ENCODE results near the gene PCDHB9.
"Not testable (repeated sequence)": the region's sequence is repeated elsewhere in the genome, so short reads cannot be mapped to it uniquely, and the experiment has no call there.

Gene PCDHB9

GRCh38 chr5:141180313-141180712 is 6.6 kb upstream of the PCDHB9 start:
- no peaks in the 10 kb centered on the region for H3K9me3 ChIP-seq (ENCODE audit: insufficient read depth, low read depth, low read length)
- no peak overlapping the region for H3K4me3 ChIP-seq (ENCODE audit: low read length, poor library complexity, severe bottlenecking)
- TF ChIP-seq EZH2phosphoT487 (IDR thresholded peaks at IDR 0.05; ENCODE audit: borderline replicate concordance) = no peak
- TF ChIP-seq, protein P1, sequence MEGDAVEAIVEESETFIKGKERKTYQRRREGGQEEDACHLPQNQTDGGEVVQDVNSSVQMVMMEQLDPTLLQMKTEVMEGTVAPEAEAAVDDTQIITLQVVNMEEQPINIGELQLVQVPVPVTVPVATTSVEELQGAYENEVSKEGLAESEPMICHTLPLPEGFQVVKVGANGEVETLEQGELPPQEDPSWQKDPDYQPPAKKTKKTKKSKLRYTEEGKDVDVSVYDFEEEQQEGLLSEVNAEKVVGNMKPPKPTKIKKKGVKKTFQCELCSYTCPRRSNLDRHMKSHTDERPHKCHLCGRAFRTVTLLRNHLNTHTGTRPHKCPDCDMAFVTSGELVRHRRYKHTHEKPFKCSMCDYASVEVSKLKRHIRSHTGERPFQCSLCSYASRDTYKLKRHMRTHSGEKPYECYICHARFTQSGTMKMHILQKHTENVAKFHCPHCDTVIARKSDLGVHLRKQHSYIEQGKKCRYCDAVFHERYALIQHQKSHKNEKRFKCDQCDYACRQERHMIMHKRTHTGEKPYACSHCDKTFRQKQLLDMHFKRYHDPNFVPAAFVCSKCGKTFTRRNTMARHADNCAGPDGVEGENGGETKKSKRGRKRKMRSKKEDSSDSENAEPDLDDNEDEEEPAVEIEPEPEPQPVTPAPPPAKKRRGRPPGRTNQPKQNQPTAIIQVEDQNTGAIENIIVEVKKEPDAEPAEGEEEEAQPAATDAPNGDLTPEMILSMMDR (conservative IDR thresholded peaks at IDR 0.05; ENCODE audit: low read length) = no peak
- no peaks in the 10 kb centered on the region for H4K20me1 ChIP-seq (ENCODE audit: insufficient read depth, low read length, poor library complexity, severe bottlenecking)
- no peaks in the 10 kb centered on the region for H3K27me3 ChIP-seq (ENCODE audit: insufficient read depth, low read length, poor library complexity, severe bottlenecking)
- H3K36me3 ChIP-seq (ENCODE audit: insufficient read depth, low read length) = no peaks in the 10 kb centered on the region
- no peak overlapping the region for H3K9ac ChIP-seq (ENCODE audit: low read depth, low read length, poor library complexity, severe bottlenecking)
- no peak overlapping the region for H2AFZ ChIP-seq (ENCODE audit: low read length)
- H3K4me2 ChIP-seq (ENCODE audit: low read depth, low read length, poor library complexity, severe bottlenecking) = no peak overlapping the region
- H3K9me2 ChIP-seq (replicated peaks; ENCODE audit: low read depth, low read length) = no peaks in the 10 kb centered on the region
- H3K79me2 ChIP-seq (ENCODE audit: insufficient read depth, low read length) = no peaks in the 10 kb centered on the region
- H3F3A ChIP-seq (ENCODE audit: low read depth) = no peaks in the 10 kb centered on the region
- no peaks in the 10 kb centered on the region for H3K4me1 ChIP-seq (ENCODE audit: insufficient read depth, low read length, poor library complexity, severe bottlenecking)

GRCh38 chr5:141182248-141182647 is 4.7 kb upstream of the PCDHB9 start, which contains the start of gene PCDHB16:
TSS of gene PCDHB16 (plus strand) at chr5:141182387. CDS start at chr5:141182560, 173 bp downstream.
- Histone ChIP-seq H3K9ac (ENCODE audit: low read depth, low read length, poor library complexity, severe bottlenecking) (no peak within 1 kb of the TSS), H4K20me1 (ENCODE audit: insufficient read depth, low read length, poor library complexity, severe bottlenecking) (no peaks in the 10 kb centered on the region), H3K4me2 (ENCODE audit: low read depth, low read length, poor library complexity, severe bottlenecking) (no peak within 1 kb of the TSS)

DNA sequence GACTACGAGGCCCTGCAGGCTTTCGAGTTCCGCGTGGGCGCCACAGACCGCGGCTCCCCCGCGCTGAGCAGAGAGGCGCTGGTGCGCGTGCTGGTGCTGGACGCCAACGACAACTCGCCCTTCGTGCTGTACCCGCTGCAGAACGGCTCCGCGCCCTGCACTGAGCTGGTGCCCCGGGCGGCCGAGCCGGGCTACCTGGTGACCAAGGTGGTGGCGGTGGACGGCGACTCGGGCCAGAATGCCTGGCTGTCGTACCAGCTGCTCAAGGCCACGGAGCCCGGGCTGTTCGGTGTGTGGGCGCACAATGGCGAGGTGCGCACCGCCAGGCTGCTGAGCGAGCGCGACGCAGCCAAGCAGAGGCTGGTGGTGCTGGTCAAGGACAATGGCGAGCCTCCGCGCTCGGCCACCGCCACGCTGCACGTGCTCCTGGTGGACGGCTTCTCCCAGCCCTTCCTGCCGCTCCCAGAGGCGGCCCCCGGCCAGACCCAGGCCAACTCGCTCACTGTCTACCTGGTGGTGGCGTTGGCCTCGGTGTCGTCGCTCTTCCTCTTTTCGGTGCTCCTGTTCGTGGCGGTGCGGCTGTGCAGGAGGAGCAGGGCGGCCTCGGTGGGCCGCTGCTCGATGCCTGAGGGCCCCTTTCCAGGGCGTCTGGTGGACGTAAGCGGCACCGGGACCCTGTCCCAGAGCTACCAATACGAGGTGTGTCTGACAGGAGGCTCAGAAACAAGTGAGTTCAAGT is 2.7 kb upstream of the PCDHB9 start:
- H3K79me2 ChIP-seq (ENCODE audit: insufficient read depth, low read length); H4K20me1 ChIP-seq (ENCODE audit: insufficient read depth, low read length, poor library complexity, severe bottlenecking); H3K4me1 ChIP-seq (ENCODE audit: insufficient read depth, low read length, poor library complexity, severe bottlenecking); H2AFZ ChIP-seq (ENCODE audit: low read length); H3K9ac ChIP-seq (ENCODE audit: low read depth, low read length, poor library complexity, severe bottlenecking); H3F3A ChIP-seq (ENCODE audit: low read depth); H3K9me2 ChIP-seq (replicated peaks; ENCODE audit: low read depth, low read length); H3K4me3 ChIP-seq (ENCODE audit: low read length, poor library complexity, severe bottlenecking); H3K27me3 ChIP-seq (ENCODE audit: insufficient read depth, low read length, poor library complexity, severe bottlenecking); H3K36me3 ChIP-seq (ENCODE audit: insufficient read depth, low read length); H3K4me2 ChIP-seq (ENCODE audit: low read depth, low read length, poor library complexity, severe bottlenecking); H3K9me3 ChIP-seq (ENCODE audit: insufficient read depth, low read depth, low read length): not testable (repeated sequence)

More at GRCh38 chr5:141182248-141182647, 4.7 kb upstream of the PCDHB9 start, which contains the start of gene PCDHB16:
- Histone ChIP-seq H3K9me3 (ENCODE audit: insufficient read depth, low read depth, low read length) (no peaks in the 10 kb centered on the region), H3K79me2 (ENCODE audit: insufficient read depth, low read length) (no peaks in the 10 kb centered on the region), H3K36me3 (ENCODE audit: insufficient read depth, low read length) (no peaks in the 10 kb centered on the region), H2AFZ (ENCODE audit: low read length) (no peak within 1 kb of the TSS), H3K9me2 (replicated peaks; ENCODE audit: low read depth, low read length) (no peaks in the 10 kb centered on the region), H3K4me3 (ENCODE audit: low read length, poor library complexity, severe bottlenecking) (no peak within 1 kb of the TSS), H3K27me3 (ENCODE audit: insufficient read depth, low read length, poor library complexity, severe bottlenecking) (no peaks in the 10 kb centered on the region), H3K4me1 (ENCODE audit: insufficient read depth, low read length, poor library complexity, severe bottlenecking) (no peaks in the 10 kb centered on the region), H3F3A (ENCODE audit: low read depth) (no peaks in the 10 kb centered on the region)
- TF ChIP-seq, protein P1 (conservative IDR thresholded peaks at IDR 0.05; ENCODE audit: low read length) = no peak
- TF ChIP-seq EZH2phosphoT487 (IDR thresholded peaks at IDR 0.05; ENCODE audit: borderline replicate concordance) = no peak

GRCh38 chr5:141188682-141189081 is 1.7 kb downstream of the PCDHB9 start:
- H2AFZ ChIP-seq (ENCODE audit: low read length); H4K20me1 ChIP-seq (ENCODE audit: insufficient read depth, low read length, poor library complexity, severe bottlenecking); H3K9me2 ChIP-seq (replicated peaks; ENCODE audit: low read depth, low read length); H3F3A ChIP-seq (ENCODE audit: low read depth); H3K4me1 ChIP-seq (ENCODE audit: insufficient read depth, low read length, poor library complexity, severe bottlenecking); H3K79me2 ChIP-seq (ENCODE audit: insufficient read depth, low read length); H3K4me2 ChIP-seq (ENCODE audit: low read depth, low read length, poor library complexity, severe bottlenecking); H3K4me3 ChIP-seq (ENCODE audit: low read length, poor library complexity, severe bottlenecking); H3K27me3 ChIP-seq (ENCODE audit: insufficient read depth, low read length, poor library complexity, severe bottlenecking); H3K9me3 ChIP-seq (ENCODE audit: insufficient read depth, low read depth, low read length); H3K36me3 ChIP-seq (ENCODE audit: insufficient read depth, low read length); H3K9ac ChIP-seq (ENCODE audit: low read depth, low read length, poor library complexity, severe bottlenecking): not testable (repeated sequence)

GRCh38 chr5:141189131-141189530 is 2.2 kb downstream of the PCDHB9 start:
- not testable (repeated sequence) for H3K27me3 ChIP-seq (ENCODE audit: insufficient read depth, low read length, poor library complexity, severe bottlenecking)

More at GRCh38 chr5:141189131-141189530, 2.2 kb downstream of the PCDHB9 start:
- H3K9me2 ChIP-seq (replicated peaks; ENCODE audit: low read depth, low read length); H3K79me2 ChIP-seq (ENCODE audit: insufficient read depth, low read length); H3K9me3 ChIP-seq (ENCODE audit: insufficient read depth, low read depth, low read length); H3K9ac ChIP-seq (ENCODE audit: low read depth, low read length, poor library complexity, severe bottlenecking); H3K4me2 ChIP-seq (ENCODE audit: low read depth, low read length, poor library complexity, severe bottlenecking); H4K20me1 ChIP-seq (ENCODE audit: insufficient read depth, low read length, poor library complexity, severe bottlenecking); H3K4me3 ChIP-seq (ENCODE audit: low read length, poor library complexity, severe bottlenecking); H3F3A ChIP-seq (ENCODE audit: low read depth); H3K36me3 ChIP-seq (ENCODE audit: insufficient read depth, low read length); H2AFZ ChIP-seq (ENCODE audit: low read length); H3K4me1 ChIP-seq (ENCODE audit: insufficient read depth, low read length, poor library complexity, severe bottlenecking): not testable (repeated sequence)

Measured in Loucy (cell line).